LNCAP (cell line): ENCODE measurements around the gene ACTG1.

Experiments used
- CTCF ChIP-seq: fragments of 450-650 bp; IDR thresholded peaks from 2 replicates; pipeline ENCODE4 v1.5.1; 2017; ENCODE audit warnings: mild to moderate bottlenecking

Gene ACTG1

DNA sequence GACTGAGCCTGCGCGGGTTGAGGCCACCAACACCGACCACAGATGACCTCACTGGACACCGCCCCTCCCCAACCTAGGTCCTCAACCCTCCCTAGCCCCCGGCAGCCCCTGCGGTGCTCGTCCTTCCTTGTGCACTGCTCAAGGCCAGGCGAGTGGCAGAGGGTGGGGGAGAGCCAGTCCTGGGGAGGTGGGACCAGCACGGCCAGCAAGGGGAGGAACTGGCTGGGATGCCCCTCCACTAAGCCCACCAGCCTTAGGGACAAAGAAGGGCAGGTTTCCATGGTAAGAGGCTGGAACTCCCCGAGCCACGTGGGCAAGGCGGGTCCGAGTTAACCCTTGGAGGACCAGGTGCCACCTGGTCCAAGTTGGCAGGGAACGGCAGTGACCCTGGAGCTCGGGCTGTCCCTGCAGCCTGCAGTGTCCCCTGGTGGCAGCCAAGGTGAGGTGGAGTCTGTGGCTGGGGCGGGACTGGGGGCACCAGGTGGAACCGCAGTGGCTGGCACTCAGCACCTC lies 24.8 kb upstream of the ACTG1 start:
- peak; percentile 43; the same call in 1 of the 2 replicates for TF ChIP-seq CTCF

- TF ChIP-seq CTCF: no peak
Observed at GRCh38 chr17:81536299-81537290, 24.0 kb upstream of the ACTG1 start.

DNA sequence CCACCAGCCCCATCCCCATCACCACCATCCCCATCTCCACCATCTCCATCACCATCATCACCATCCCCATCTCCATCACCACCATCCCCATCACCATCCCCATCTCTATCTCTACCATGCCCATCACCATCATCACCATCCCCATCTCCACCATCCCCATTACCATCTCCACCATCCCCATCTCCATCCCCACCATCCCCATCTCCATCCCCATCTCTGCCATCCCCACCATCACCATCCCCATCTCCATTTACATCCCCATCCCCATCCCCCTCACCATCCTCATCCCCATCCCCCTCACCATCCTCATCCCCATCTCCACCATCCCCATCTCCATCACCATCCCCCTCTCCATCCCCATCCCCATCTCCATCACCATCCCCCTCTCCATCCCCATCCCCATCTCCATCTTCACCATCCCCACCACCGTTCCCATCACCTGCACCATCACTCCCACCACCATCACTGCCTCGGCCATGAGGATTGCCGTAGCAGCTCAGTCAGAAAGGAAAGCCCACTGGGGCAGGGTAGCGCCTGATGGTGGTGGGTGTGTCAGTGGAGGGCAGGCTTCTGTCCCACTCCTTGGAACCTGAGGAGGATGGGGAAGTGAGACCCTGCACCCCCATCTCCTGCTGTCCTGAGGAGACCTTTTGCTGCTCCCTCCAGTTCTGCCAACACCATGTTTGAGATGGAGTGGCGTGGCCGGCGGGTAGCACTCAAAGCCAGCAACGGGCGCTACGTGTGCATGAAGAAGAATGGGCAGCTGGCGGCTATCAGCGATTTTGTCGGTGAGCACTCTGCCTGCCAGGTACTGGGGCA lies 23.1 kb upstream of the ACTG1 start:
- no peak for TF ChIP-seq CTCF

DNA sequence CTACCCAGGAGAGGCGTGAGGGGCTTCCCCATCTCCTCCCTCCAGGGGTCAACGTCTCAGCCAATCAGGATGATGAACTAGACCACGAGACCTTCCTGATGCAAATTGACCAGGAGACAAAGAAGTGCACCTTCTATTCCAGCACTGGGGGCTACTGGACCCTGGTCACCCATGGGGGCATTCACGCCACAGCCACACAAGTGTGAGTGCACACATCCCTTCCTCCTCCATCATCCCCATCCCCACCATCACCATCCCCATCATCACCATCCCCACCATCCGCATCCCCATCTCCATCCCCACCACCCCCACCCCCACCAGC lies 22.4 kb upstream of the ACTG1 start:
- TF ChIP-seq CTCF: no peak

GRCh38 chr17:81534157-81535006 lies 21.8 kb upstream of the ACTG1 start:
- no peak for TF ChIP-seq CTCF

DNA sequence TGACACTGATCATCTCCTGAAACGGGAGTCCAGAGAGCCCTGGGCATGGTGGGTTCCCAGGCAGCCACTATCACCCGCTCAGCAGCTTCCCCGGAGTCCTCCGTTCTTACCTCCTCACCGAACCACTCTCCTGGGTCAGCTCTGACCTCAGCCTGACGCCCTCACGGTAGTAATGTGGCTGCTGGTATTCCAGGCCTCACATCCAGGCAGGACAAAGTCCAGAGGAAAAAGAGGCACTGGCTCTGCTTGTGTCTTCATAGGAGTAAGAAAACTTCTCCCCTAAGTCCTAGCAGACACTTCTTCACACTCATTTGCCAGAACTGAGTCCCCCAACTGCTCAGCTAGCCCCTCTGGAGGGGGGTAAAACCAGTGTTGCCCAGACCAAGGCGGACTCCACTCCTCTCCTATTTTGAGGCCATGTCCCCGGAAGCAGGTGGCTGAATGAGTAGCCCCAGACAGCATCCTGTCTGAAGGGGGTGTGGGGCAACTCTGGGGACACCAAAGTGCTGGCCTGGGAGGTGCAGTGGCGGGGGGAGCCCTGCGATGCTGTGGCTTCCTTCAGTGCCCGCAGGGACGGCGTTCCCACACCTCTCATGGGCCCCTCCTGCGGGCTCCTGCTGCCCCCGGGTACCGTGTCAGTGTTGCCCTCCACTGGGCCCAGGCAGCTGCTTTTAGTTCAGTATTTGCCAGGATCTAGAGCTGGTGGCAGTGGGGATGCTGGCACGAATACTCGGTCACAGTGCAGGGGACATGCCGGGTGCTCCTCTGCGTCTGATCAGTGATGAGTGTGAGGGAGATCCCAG lies 20.9 kb upstream of the ACTG1 start:
- TF ChIP-seq CTCF: no peak
